D721Med (cell line): ENCODE data around the gene NUCB2.

Experiments used
- DNase-seq: peaks from one replicate; pipeline ENCODE4 v3.0.0; 2011; ENCODE audit warnings: low spot score; ENCODE audit not compliant: insufficient read length
- FAIRE-seq: peaks from 2 replicates; lab custom pipeline; 2011; peaks lifted over from hg19 to GRCh38; lab: Jason Lieb, UNC
- CTCF ChIP-seq: IDR thresholded peaks from 2 replicates; pipeline ENCODE4 v1.5.1; 2012; ENCODE audit warnings: mild to moderate bottlenecking, control low read depth; ENCODE audit not compliant: insufficient read depth; ENCODE audit errors: missing control alignments

NUCB2 gene

GRCh38 chr11:17381156-17381555, 104.6 kb downstream of the NUCB2 start:
- no peak for FAIRE-seq
- no peak for DNase-seq

More at GRCh38 chr11:17381156-17381555, 104.6 kb downstream of the NUCB2 start:
- no peak for TF ChIP-seq CTCF
